Common myeloid progenitor, CD34-positive (primary cell): ENCODE measurements around the gene HERC2.
A peak's percentile ranks its signal among the peaks of the same experiment; 100 is the strongest.
"Not testable (repeated sequence)": the region's sequence is repeated elsewhere in the genome, so short reads cannot be mapped to it uniquely, and the experiment has no call there.

Experiments used
- CTCF ChIA-PET: fragments of 350-600 bp; sonication (Branson Sonifier 250); formaldehyde crosslinking; loops from one replicate; lab custom pipeline; 2021; ENCODE audit warnings: antibody characterized with exemption; lab: Charles Lee
- POLR2A ChIA-PET: fragments of 350-600 bp; sonication (Branson Sonifier 250); formaldehyde crosslinking; loops from one replicate; lab custom pipeline; 2021; ENCODE audit warnings: antibody characterized with exemption; lab: Charles Lee
- DNase-seq, 3 donors: peaks; one replicate each; pipeline versions ENCODE4 v3.0.0 to v3.0.0-alpha.2; 2013
- H3K27ac ChIP-seq, 2 experiments: 1 replicate in 1 of 2; 2 replicates in 1 of 2; pipeline ENCODE4 v1.7.0; 2013; ENCODE audit warnings: inconsistent platforms in 2 of 2, low read length in 2 of 2, mild to moderate bottlenecking in 2 of 2, low read depth in 1 of 2, moderate library complexity in 1 of 2; ENCODE audit not compliant: severe bottlenecking in 2 of 2, insufficient read depth in 1 of 2, poor library complexity in 1 of 2
- H3K27me3 ChIP-seq, 5 experiments: replicated peaks in 2 of 5; 1 replicate in 3 of 5; 2 replicates in 2 of 5; pipeline versions ENCODE4 v1.6.1 to v1.7.0; 2013; ENCODE audit warnings: low read length in 4 of 5, mild to moderate bottlenecking in 2 of 5, moderate library complexity in 2 of 5, inconsistent platforms in 1 of 5; ENCODE audit not compliant: insufficient read depth in 5 of 5, control insufficient read depth in 4 of 5
- H3K36me3 ChIP-seq, 4 experiments: 1 replicate in 2 of 4; 2 replicates in 2 of 4; pipeline versions ENCODE4 v1.6.1 to v1.7.0; 2013; ENCODE audit warnings: low read length in 3 of 4, control low read depth in 1 of 4, mild to moderate bottlenecking in 1 of 4; ENCODE audit not compliant: control insufficient read depth in 4 of 4, insufficient read depth in 4 of 4
- H3K4me1 ChIP-seq, 4 experiments: 1 replicate in 3 of 4; 2 replicates in 1 of 4; pipeline versions ENCODE4 v1.6.1 to v1.7.1; 2013; ENCODE audit warnings: low read length in 3 of 4, mild to moderate bottlenecking in 3 of 4, control low read depth in 1 of 4, inconsistent platforms in 1 of 4, moderate library complexity in 1 of 4; ENCODE audit not compliant: control insufficient read depth in 4 of 4, insufficient read depth in 4 of 4; ENCODE audit errors: control extremely low read depth in 1 of 4
- H3K4me3 ChIP-seq, 7 experiments: 1 replicate in 4 of 7; 2 replicates in 3 of 7; pipeline versions ENCODE4 v1.5.1 to v1.7.0; 2013; ENCODE audit warnings: mild to moderate bottlenecking in 7 of 7, low read length in 6 of 7, moderate library complexity in 6 of 7, inconsistent platforms in 2 of 7, low read depth in 2 of 7, control low read depth in 1 of 7; ENCODE audit not compliant: insufficient read depth in 4 of 7, control insufficient read depth in 1 of 7; ENCODE audit errors: extremely low read depth in 1 of 7
- H3K9me3 ChIP-seq, 5 experiments: 1 replicate in 4 of 5; 2 replicates in 1 of 5; pipeline versions ENCODE4 v1.6.1 to v1.7.1; 2013; ENCODE audit warnings: low read length in 4 of 5, mild to moderate bottlenecking in 2 of 5, inconsistent platforms in 1 of 5, low read depth in 1 of 5, moderate library complexity in 1 of 5; ENCODE audit not compliant: control insufficient read depth in 4 of 5, insufficient read depth in 2 of 5; ENCODE audit errors: control extremely low read depth in 1 of 5
- WGBS: methylation state at CpG from one replicate; pipeline ENCODE4 v1.1.5; 2013; ENCODE audit not compliant: insufficient coverage; 5-methylcytosine and 5-hydroxymethylcytosine counted together

HERC2 gene

GRCh38 chr15:28169366-28169765 is 152.6 kb downstream of the HERC2 start:
- DNase-seq, result no peak

GRCh38 chr15:28168405-28169121 is 153.4 kb downstream of the HERC2 start:
- H3K9me3 ChIP-seq, CTCF ChIA-PET, POLR2A ChIA-PET, H3K27me3 ChIP-seq, H3K4me1 ChIP-seq: not testable (repeated sequence)
- Histone ChIP-seq H3K36me3 (peaks cover 7 to 56% (median 38%) of the 10 kb centered on the region in 4 experiments), H3K27ac (peak overlapping the region in 1 of 2 experiments; percentile 14), H3K4me3 (peak overlapping the region in 1 of 7 experiments; percentile 19)
- 52% methylated on average over 14 of the region's 16 CpGs for WGBS
- DNase-seq, result peak; percentile 26 to 77 (median 68)

More at GRCh38 chr15:28169366-28169765, 152.6 kb downstream of the HERC2 start:
- Histone ChIP-seq H3K9me3 (no peaks in the 10 kb centered on the region), H3K27ac (no peak overlapping the region), H3K36me3 (peaks cover 4 to 52% (median 37%) of the 10 kb centered on the region in 4 experiments), H3K4me1 (peaks cover 0 to 8% (median 2%) of the 10 kb centered on the region in 4 experiments), H3K27me3 (no peaks in the 10 kb centered on the region), H3K4me3 (no peak overlapping the region)
- WGBS, result 92% methylated on average over 1 of the region's 3 CpGs
- CTCF ChIA-PET, result no interaction called here
- POLR2A ChIA-PET, result interaction anchor here (0.7 kb wide), 1 partner anchor 19 kb away, joined by 3 read pairs; no protein-coding TSS in a partner anchor

- CTCF ChIA-PET, result no interaction called here
Measured at GRCh38 chr15:28167042-28167441, 154.9 kb downstream of the HERC2 start.

GRCh38 chr15:28165791-28166190 is 156.2 kb downstream of the HERC2 start:
- 100% methylated on average over 1 of the region's 1 CpG for WGBS
- ChIA-PET CTCF (no interaction called here), POLR2A (no interaction called here)
- Histone ChIP-seq H3K9me3 (peaks cover 0 to 1% (median 0%) of the 10 kb centered on the region in 5 experiments), H3K27me3 (no peaks in the 10 kb centered on the region), H3K4me1 (peaks cover 0 to 8% (median 2%) of the 10 kb centered on the region in 4 experiments), H3K36me3 (peaks cover 17 to 71% (median 44%) of the 10 kb centered on the region in 4 experiments), H3K27ac (no peak overlapping the region), H3K4me3 (no peak overlapping the region)
- DNase-seq, result no peak

More at GRCh38 chr15:28167042-28167441, 154.9 kb downstream of the HERC2 start:
- Histone ChIP-seq H3K27ac (no peak overlapping the region), H3K27me3 (no peaks in the 10 kb centered on the region), H3K9me3 (no peaks in the 10 kb centered on the region), H3K4me3 (no peak overlapping the region), H3K36me3 (peaks cover 15 to 67% (median 38%) of the 10 kb centered on the region in 4 experiments), H3K4me1 (peaks cover 0 to 8% (median 2%) of the 10 kb centered on the region in 4 experiments)
- DNase-seq, result peak in 1 of 3 donors; percentile 1
- POLR2A ChIA-PET, result no interaction called here
- WGBS, result 97% methylated on average over 3 of the region's 3 CpGs

GRCh38 chr15:28164876-28165275 is 157.1 kb downstream of the HERC2 start:
- POLR2A ChIA-PET, result no interaction called here
- DNase-seq, result no peak
- 96% methylated on average over 3 of the region's 3 CpGs for WGBS
- H3K27me3 ChIP-seq, result no peaks in the 10 kb centered on the region
- peaks cover 17 to 69% (median 46%) of the 10 kb centered on the region in 4 experiments for H3K36me3 ChIP-seq
- peaks cover 0 to 8% (median 2%) of the 10 kb centered on the region in 4 experiments for H3K4me1 ChIP-seq
- H3K9me3 ChIP-seq, result peaks cover 0 to 1% (median 0%) of the 10 kb centered on the region in 5 experiments
- no peak overlapping the region for H3K27ac ChIP-seq
- CTCF ChIA-PET, result no interaction called here
- H3K4me3 ChIP-seq, result no peak overlapping the region

GRCh38 chr15:28154283-28154682 is 167.7 kb downstream of the HERC2 start:
- Histone ChIP-seq H3K4me3 (no peak overlapping the region), H3K27ac (no peak overlapping the region), H3K36me3 (peaks cover 2 to 24% (median 5%) of the 10 kb centered on the region in 4 experiments), H3K27me3 (no peaks in the 10 kb centered on the region), H3K9me3 (peaks cover 0 to 10% (median 0%) of the 10 kb centered on the region in 5 experiments), H3K4me1 (no peaks in the 10 kb centered on the region)
- 100% methylated on average over 4 of the region's 4 CpGs for WGBS
- CTCF ChIA-PET, result interaction anchor here (1.3 kb wide), 1 partner anchor 11 kb away, joined by 3 read pairs; no protein-coding TSS in a partner anchor
- POLR2A ChIA-PET, result no interaction called here
- no peak for DNase-seq
